Endothelial cell of umbilical vein (primary cell): ENCODE data around the gene COL23A1. TPM values are rescaled to one million over a fixed set of nuclear protein-coding genes. Genes with fewer than 3 reads are reported as not detected.

ENCODE experiments used
- BruUV-seq: library from RNA; stranded (reverse); fragments of 400-500 nt; replicated peaks from 2 replicates; lab custom pipeline; 2021; lab: Mats Ljungman, UMichigan
- CTCF ChIA-PET: fragments of 300-600, 350-600 bp; sonication (Branson Sonifier 250); formaldehyde crosslinking; loops from one replicate; lab custom pipeline; 2021; ENCODE audit warnings: antibody characterized with exemption, inconsistent platforms; lab: Charles Lee
- POLR2A ChIA-PET: fragments of 300-600, 350-600 bp; sonication (Branson Sonifier 250); formaldehyde crosslinking; loops from one replicate; lab custom pipeline; 2021; ENCODE audit warnings: antibody characterized with exemption, inconsistent platforms; lab: Charles Lee
- DNase-seq: peaks from one replicate; pipeline ENCODE4 v3.0.0-alpha.2; 2011; ENCODE audit warnings: low read depth, low spot score
- FAIRE-seq: peaks from 2 replicates; lab custom pipeline; 2011; peaks lifted over from hg19 to GRCh38; lab: Jason Lieb, UNC
- H2AFZ ChIP-seq: 2 replicates; pipeline ENCODE4 v1.6.0; 2012; ENCODE audit warnings: low read depth, low read length, control low read depth, inconsistent platforms
- H3K27ac ChIP-seq: 2 replicates; pipeline ENCODE4 v1.5.1; 2011; ENCODE audit warnings: low read depth, mild to moderate bottlenecking, control low read depth, low read length, moderate library complexity; ENCODE audit not compliant: insufficient read depth
- H3K27me3 ChIP-seq, 2 experiments: 2 replicates each; pipeline versions ENCODE4 v1.6.0 to v1.6.1; 2011; ENCODE audit warnings: low read length in 2 of 2, mixed read lengths in 1 of 2; ENCODE audit not compliant: control insufficient read depth in 2 of 2, insufficient read depth in 2 of 2
- H3K36me3 ChIP-seq, 2 experiments: 2 replicates in 1 of 2; 3 replicates in 1 of 2; pipeline ENCODE4 v1.5.1; 2011; ENCODE audit warnings: low read length in 2 of 2, mild to moderate bottlenecking in 1 of 2, moderate library complexity in 1 of 2; ENCODE audit not compliant: control insufficient read depth in 2 of 2, insufficient read depth in 2 of 2; ENCODE audit errors: extremely low read depth in 1 of 2
- H3K4me1 ChIP-seq: 3 replicates; pipeline ENCODE4 v1.5.1; 2011; ENCODE audit warnings: mild to moderate bottlenecking, low read length; ENCODE audit not compliant: control insufficient read depth, insufficient read depth; ENCODE audit errors: extremely low read depth
- H3K4me2 ChIP-seq: 2 replicates; pipeline ENCODE4 v1.6.1; 2011; ENCODE audit warnings: low read length, control low read depth, mixed read lengths; ENCODE audit not compliant: insufficient read depth
- H3K4me3 ChIP-seq, 3 experiments: fragments of 200-600 bp in 1 of 3; sonication (generic), shearing (Covaris generic) in 1 of 3; replicated peaks in 1 of 3; 2 replicates each; pipeline ENCODE4 v1.5.1; 2011 to 2016; ENCODE audit warnings: control low read depth in 3 of 3, low read length in 3 of 3, mild to moderate bottlenecking in 2 of 3, inconsistent platforms in 1 of 3, low read depth in 1 of 3, moderate library complexity in 1 of 3; ENCODE audit not compliant: insufficient read depth in 1 of 3
- H3K79me2 ChIP-seq: 2 replicates; pipeline ENCODE4 v1.6.0; 2012; ENCODE audit warnings: low read length, inconsistent platforms; ENCODE audit not compliant: control insufficient read depth, insufficient read depth
- H3K9ac ChIP-seq: replicated peaks from 2 replicates; pipeline ENCODE3; 2011; ENCODE audit warnings: low read length, control low read depth; ENCODE audit not compliant: insufficient read depth; ENCODE audit errors: extremely low read depth
- H3K9me1 ChIP-seq: replicated peaks from 3 replicates; pipeline ENCODE4 v1.6.0; 2011; ENCODE audit warnings: mild to moderate bottlenecking, low read length; ENCODE audit not compliant: control insufficient read depth, insufficient read depth; ENCODE audit errors: extremely low read depth
- H3K9me3 ChIP-seq: replicated peaks from 2 replicates; pipeline ENCODE4 v1.5.1; 2012; ENCODE audit warnings: low read length, inconsistent platforms; ENCODE audit not compliant: control insufficient read depth, insufficient read depth
- H4K20me1 ChIP-seq: replicated peaks from 2 replicates; pipeline ENCODE3; 2011; ENCODE audit warnings: mild to moderate bottlenecking, low read length; ENCODE audit not compliant: control insufficient read depth, insufficient read depth; ENCODE audit errors: extremely low read depth
- EZH2 ChIP-seq: IDR thresholded peaks from 2 replicates; pipeline ENCODE4 v1.6.1; 2012; ENCODE audit warnings: borderline replicate concordance, low read depth, mild to moderate bottlenecking, moderate library complexity, low read length, inconsistent platforms; ENCODE audit not compliant: severe bottlenecking
- GATA2 ChIP-seq: IDR thresholded peaks from 2 replicates; pipeline ENCODE4 v1.7.0; 2011; ENCODE audit warnings: low read depth, mild to moderate bottlenecking, moderate library complexity, mixed read lengths, low read length; ENCODE audit not compliant: insufficient read length, insufficient read depth
- JUN ChIP-seq: IDR thresholded peaks from 2 replicates; pipeline ENCODE4 v1.6.1; 2011; ENCODE audit warnings: borderline replicate concordance, low read depth; ENCODE audit not compliant: insufficient read length, insufficient read depth
- MAX ChIP-seq: IDR thresholded peaks from 2 replicates; pipeline ENCODE4 v1.6.1; 2011; ENCODE audit not compliant: insufficient read depth, insufficient read length
- POLR2AphosphoS5 ChIP-seq: IDR thresholded peaks from 2 replicates; pipeline ENCODE4 v1.6.1; 2012; ENCODE audit warnings: low read depth, mild to moderate bottlenecking, control low read depth, low read length, moderate library complexity; ENCODE audit not compliant: insufficient read depth
- dilution Hi-C: fragments of 300-500 bp; cut with MboI; formaldehyde crosslinking; loops from one replicate; pipeline ENCODE4 v1.15.0; 2019; ENCODE audit warnings: low sequenced_read_pairs; ENCODE audit not compliant: extremely low pct_ligation_motif_present
- intact Hi-C: fragments of 100-400 bp; cut with micrococcal nuclease; formaldehyde crosslinking; loops from one replicate; pipeline ENCODE4 v1.10.0; 2022
- polyA plus RNA-seq, 4 experiments: library from polyadenylated mRNA; depleted of rRNA in 3 of 4; stranded (reverse) in 3 of 4; unstranded in 1 of 4; fragments of >200 nt; gene quantifications; 2 replicates each; pipeline versions ENCODE4 v1.2.1 to v1.2.3, GENCODE V29; 2011 to 2012; ENCODE audit warnings: missing spikeins in 1 of 4
- total RNA-seq: library from RNA; stranded (reverse); gene quantifications from 2 replicates; pipeline ENCODE4 v1.2.3, GENCODE V29; 2021

COL23A1 gene
- total and polyA plus RNA-seq, 2 donors (not counting 3 experiments of a cell fraction or from before 2014, with no cell fraction given): not detected

DNA sequence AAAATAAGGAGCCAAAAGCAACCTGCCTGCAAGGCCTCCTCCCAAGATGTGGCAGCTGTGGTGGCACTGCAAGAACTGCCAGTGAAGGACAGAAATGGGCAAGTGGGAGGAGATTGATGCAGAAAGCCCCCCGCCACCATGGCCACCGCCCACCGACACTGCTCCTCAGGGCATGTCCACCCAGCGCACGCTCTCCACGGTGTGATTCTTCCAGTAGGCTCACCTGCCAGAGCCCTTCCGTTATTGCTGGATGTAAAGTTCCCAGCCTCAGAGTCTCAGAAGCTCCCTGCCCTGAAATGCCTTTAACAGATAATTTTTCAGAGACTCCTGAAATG is 202.4 kb downstream of the COL23A1 start:
- DNase-seq (no peak), FAIRE-seq (no peak)
- dilution Hi-C loops: no loop called here
- Histone ChIP-seq H3K27ac (no peak overlapping the region), H3K4me1 (no peaks in the 10 kb centered on the region), H3K4me2 (no peak overlapping the region), H3K79me2 (no peaks in the 10 kb centered on the region), H4K20me1 (no peaks in the 10 kb centered on the region), H3K27me3 (no peaks in the 10 kb centered on the region), H3K36me3 (no peaks in the 10 kb centered on the region), H2AFZ (no peak overlapping the region), H3K9me1 (no peaks in the 10 kb centered on the region), H3K4me3 (no peak overlapping the region), H3K9ac (no peak overlapping the region), H3K9me3 (no peaks in the 10 kb centered on the region)
- BruUV-seq: no TSS peak
- intact Hi-C loops: no loop called here
- ChIA-PET POLR2A (no interaction called here), CTCF (no interaction called here)
- TF ChIP-seq GATA2 (no peak), EZH2 (no peak), JUN (no peak), MAX (no peak), POLR2AphosphoS5 (no peak)

- H3K36me3 ChIP-seq: no peaks in the 10 kb centered on the region
- H3K9ac ChIP-seq: no peak overlapping the region
- CTCF ChIA-PET: interaction anchor here (1.2 kb wide), 1 partner anchor 50 kb away, joined by 3 read pairs; no protein-coding TSS in a partner anchor
- dilution Hi-C loops: no loop called here
- H3K9me3 ChIP-seq: no peaks in the 10 kb centered on the region
- no peak overlapping the region for H2AFZ ChIP-seq
- intact Hi-C loops: no loop called here
- no peak for DNase-seq
- POLR2A ChIA-PET: no interaction called here
- TF ChIP-seq POLR2AphosphoS5: no peak
- H3K9me1 ChIP-seq: no peaks in the 10 kb centered on the region
- H3K27ac ChIP-seq: no peak overlapping the region
- H3K4me1 ChIP-seq: no peaks in the 10 kb centered on the region
- H3K4me3 ChIP-seq: no peak overlapping the region
- no peak overlapping the region for H3K4me2 ChIP-seq
- no peaks in the 10 kb centered on the region for H3K27me3 ChIP-seq
- no peaks in the 10 kb centered on the region for H4K20me1 ChIP-seq
- no peak for FAIRE-seq
- H3K79me2 ChIP-seq: no peaks in the 10 kb centered on the region
- BruUV-seq: no TSS peak
These were observed 202.9 kb downstream of the COL23A1 start for GRCh38 chr5:178387061-178387855.
